ENCODE measurements around the gene GGA2.

Gene GGA2

DNA sequence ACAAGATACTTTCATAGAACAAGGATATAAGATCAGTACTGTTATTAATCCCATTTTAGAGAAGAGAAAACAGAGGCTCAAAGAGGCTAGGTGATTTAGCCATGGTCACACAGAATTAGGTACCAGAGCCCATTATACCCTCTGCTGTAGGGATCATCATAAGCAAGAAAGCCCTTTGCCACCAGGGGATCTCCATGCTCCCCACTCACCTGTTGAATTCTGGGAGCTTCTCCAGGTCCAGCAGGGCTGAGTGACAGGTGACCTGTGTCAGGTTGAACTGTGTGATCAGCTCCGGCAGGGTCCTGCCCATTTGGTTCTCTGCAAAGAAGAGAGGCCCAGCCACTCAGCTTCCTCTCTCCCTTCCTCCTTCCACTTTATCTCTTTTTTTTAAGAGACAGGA lies 22.2 kb upstream of the GGA2 start:
- TF ChIP-seq, protein P1, sequence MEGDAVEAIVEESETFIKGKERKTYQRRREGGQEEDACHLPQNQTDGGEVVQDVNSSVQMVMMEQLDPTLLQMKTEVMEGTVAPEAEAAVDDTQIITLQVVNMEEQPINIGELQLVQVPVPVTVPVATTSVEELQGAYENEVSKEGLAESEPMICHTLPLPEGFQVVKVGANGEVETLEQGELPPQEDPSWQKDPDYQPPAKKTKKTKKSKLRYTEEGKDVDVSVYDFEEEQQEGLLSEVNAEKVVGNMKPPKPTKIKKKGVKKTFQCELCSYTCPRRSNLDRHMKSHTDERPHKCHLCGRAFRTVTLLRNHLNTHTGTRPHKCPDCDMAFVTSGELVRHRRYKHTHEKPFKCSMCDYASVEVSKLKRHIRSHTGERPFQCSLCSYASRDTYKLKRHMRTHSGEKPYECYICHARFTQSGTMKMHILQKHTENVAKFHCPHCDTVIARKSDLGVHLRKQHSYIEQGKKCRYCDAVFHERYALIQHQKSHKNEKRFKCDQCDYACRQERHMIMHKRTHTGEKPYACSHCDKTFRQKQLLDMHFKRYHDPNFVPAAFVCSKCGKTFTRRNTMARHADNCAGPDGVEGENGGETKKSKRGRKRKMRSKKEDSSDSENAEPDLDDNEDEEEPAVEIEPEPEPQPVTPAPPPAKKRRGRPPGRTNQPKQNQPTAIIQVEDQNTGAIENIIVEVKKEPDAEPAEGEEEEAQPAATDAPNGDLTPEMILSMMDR (IDR thresholded peaks at IDR 0.05; ENCODE audit: low read depth, low read length, missing control alignments), result no peak
- H3K4me3 ChIP-seq (replicated peaks; ENCODE audit: low read depth, low read length), result no peak overlapping the region
- DNase-seq (ENCODE audit: extremely low read depth, low read depth), result no peak

DNA sequence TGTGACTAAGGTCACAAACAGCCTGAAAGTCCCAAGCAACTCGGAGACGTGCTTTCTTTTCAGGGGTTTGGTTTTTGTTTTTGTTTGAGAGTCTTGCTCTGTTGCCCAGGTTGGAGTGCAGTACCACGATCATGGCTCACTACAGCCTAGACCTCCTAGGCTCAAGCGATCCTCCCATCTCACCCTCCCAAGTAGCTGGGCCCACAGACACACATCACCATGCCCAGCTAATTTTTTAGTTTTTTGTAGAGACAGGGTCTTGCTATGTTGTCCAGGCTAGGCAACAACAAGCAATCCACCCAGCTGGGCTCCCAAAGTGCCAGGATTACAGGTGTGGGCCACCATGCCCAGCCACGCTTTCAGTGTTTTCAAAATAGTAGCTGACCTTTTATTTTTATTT lies 19.8 kb upstream of the GGA2 start:
- TF ChIP-seq, protein P1 (IDR thresholded peaks at IDR 0.05; ENCODE audit: low read depth, low read length, missing control alignments), result no peak
- DNase-seq (ENCODE audit: extremely low read depth, low read depth), result no peak
- H3K4me3 ChIP-seq (replicated peaks; ENCODE audit: low read depth, low read length), result no peak overlapping the region

DNA sequence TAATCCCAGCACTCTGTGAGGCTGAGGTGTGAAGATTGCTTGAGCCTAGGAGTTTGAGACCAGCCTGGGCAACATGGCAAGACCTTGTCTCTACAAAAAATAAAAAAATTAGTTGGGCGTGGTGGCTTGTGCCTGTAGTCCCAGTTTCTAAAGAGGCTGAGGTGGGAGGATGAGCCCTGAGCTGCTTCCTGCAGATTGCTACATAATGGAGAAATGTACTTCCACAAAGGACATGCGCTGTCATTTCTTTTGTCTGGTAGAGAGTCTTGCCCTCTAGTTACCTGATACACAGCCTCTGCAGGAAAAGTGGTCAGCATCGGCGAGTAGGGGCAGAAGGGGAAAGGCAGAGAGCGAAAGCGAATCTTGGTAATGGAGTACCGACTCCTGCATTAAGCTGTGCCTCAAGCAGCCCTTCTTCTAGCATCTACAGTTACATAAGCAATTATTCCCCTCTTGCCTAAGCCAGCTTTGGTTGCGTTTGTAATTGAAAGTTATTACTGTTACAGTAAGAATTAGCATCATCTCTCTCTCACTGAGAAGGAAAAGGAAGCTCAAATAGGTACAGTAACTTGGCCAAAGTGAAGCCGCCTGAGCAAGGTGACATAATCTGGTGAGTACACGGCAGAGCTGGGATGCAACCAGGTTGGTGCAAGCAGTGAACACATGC lies 18.5 kb upstream of the GGA2 start:
- no peak overlapping the region for H3K4me3 ChIP-seq (replicated peaks; ENCODE audit: low read depth, low read length)
- TF ChIP-seq, protein P1 (IDR thresholded peaks at IDR 0.05; ENCODE audit: low read depth, low read length, missing control alignments), result no peak
- DNase-seq (ENCODE audit: extremely low read depth, low read depth), result no peak

DNA sequence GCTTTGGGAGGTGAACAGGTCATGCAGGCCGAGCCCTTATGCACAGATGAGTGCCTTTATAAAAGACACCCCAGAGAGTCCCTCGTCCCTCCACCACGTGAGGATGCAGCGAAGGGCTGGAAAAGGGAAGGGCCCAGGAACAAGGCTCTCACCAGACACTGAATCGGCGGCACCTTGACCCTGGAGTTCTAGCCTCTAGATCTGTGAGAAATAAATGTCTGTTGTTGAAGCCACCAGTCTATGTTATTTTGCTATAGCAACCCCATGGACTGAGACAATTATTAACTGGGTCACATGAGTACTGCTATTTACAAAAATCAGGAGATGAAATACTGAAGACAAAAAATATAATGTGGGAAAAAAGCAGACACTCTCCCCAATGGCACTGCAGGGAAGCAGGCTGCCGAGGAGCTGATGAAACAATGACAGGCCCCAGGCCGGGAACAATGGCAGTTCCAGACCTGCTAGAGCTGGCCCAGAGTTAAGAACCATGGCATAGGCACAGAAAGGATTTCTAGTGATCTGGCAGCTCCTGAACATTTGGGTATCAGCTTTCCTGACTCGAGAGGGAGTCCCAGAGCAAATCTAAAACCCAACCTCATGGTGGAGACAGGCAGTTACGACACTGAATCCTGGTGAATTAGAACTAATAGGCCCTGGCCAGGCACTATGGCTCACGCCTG lies 17.8 kb upstream of the GGA2 start:
- TF ChIP-seq, protein P1 (IDR thresholded peaks at IDR 0.05; ENCODE audit: low read depth, low read length, missing control alignments), result no peak
- DNase-seq (ENCODE audit: extremely low read depth, low read depth), result no peak

DNA sequence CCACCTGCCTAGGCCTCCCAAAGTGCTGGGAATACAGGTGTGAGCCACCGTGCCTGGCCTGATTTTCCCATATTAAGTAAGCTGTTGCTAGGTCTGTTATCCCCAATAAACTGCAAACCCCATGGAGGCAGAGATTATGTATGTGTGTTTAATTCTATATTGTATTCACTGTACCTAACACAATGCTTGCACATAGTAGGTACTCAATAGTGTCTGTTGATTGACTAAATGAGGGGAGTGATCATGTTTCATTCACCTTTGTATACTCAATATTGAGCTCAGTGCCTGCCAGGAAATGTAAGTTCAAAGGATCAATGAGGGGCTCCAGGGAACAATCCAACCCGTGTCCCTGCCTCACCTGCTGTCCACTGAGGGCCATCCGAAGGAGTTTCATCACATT lies 14.6 kb upstream of the GGA2 start:
- TF ChIP-seq, protein P1 (IDR thresholded peaks at IDR 0.05; ENCODE audit: low read depth, low read length, missing control alignments), result no peak
- H3K4me3 ChIP-seq (replicated peaks; ENCODE audit: low read depth, low read length), result no peak overlapping the region
- DNase-seq (ENCODE audit: extremely low read depth, low read depth), result no peak

More for the DNA sequence above, 17.8 kb upstream of the GGA2 start:
- no peak overlapping the region for H3K4me3 ChIP-seq (replicated peaks; ENCODE audit: low read depth, low read length)

DNA sequence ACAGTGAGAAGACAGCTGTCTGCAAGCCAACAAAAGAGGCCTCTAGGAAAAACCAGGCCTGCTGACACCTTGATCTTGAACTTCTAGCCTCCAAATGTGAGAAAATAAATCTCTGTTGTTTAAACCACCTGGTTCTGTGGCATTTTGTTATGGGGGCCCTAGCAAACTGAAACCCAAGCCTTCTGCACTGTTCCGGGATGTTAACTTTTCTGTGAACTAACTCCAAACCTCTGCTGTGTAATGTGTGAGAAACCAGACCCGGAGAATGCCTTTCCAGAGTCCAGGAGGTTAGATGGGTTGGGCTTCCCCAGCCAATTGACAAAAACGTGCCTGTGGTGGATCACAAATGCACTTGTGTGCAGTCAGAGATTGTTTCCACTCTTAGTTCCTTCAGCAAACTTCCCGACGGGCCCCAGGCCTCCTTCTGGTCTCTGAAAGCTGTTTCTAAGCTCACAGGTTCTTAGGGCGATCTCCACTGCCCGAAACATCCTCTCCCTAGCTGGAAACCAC lies 13.6 kb upstream of the GGA2 start:
- DNase-seq (ENCODE audit: extremely low read depth, low read depth), result no peak
- H3K4me3 ChIP-seq (replicated peaks; ENCODE audit: low read depth, low read length), result no peak overlapping the region
- TF ChIP-seq, protein P1 (IDR thresholded peaks at IDR 0.05; ENCODE audit: low read depth, low read length, missing control alignments), result no peak
